K562 (cell line): Measurements from ENCODE around the gene PTPRE. TPM values are rescaled to one million over a fixed set of nuclear protein-coding genes. Genes with fewer than 3 reads are reported as not detected.

Experiments
- ATAC-seq: fragments of 200-7000 bp; cut with Tn5 transposase; 3 replicates; pipeline ENCODE4 v1.9.1; 2020; ENCODE audit warnings: moderate library complexity
- BruUV-seq: library from RNA; stranded (reverse); fragments of 400-500 nt; replicated peaks from 2 replicates; lab custom pipeline; 2021; lab: Mats Ljungman, UMichigan
- CTCF ChIA-PET: fragments of 300-600 bp; formaldehyde crosslinking; extraction: SDS; loops from one replicate; lab custom pipeline; 2021; ENCODE audit warnings: low intra/inter-chr PET ratio; lab: Yijun Ruan, JAX
- POLR2A ChIA-PET: fragments of 300-600, 350-650 bp; sonication (Branson Sonifier 250); formaldehyde crosslinking; extraction: SDS; loops from one replicate; lab custom pipeline; 2021; ENCODE audit warnings: antibody characterized with exemption, inconsistent platforms; lab: Yijun Ruan, JAX
- DNase-seq, 4 experiments: peaks; one replicate each; pipeline versions ENCODE4 v3.0.0 to v3.0.0-alpha.2; 2011 to 2018; ENCODE audit warnings: low spot score in 3 of 4, mixed read lengths in 3 of 4; ENCODE audit errors: extremely low read depth in 1 of 4
- FAIRE-seq: peaks from 2 replicates; lab custom pipeline; 2011; peaks lifted over from hg19 to GRCh38; lab: Jason Lieb, UNC
- H2AFZ ChIP-seq: 2 replicates; pipeline ENCODE4 v1.6.0; 2011; ENCODE audit warnings: low read depth, low read length, control low read depth, inconsistent platforms
- H3K27ac ChIP-seq: fragments of 200-600 bp; 3 replicates; pipeline ENCODE4 v1.8.0; 2011; ENCODE audit warnings: low read depth, mild to moderate bottlenecking, control low read depth, inconsistent platforms, low read length, moderate library complexity, mixed read lengths; ENCODE audit errors: extremely low read depth
- H3K27me3 ChIP-seq, 2 experiments: fragments of 300-600 bp in 1 of 2; 2 replicates in 1 of 2; 3 replicates in 1 of 2; pipeline versions ENCODE4 v1.6.0 to v1.8.0; 2011; ENCODE audit warnings: inconsistent platforms in 2 of 2, low read length in 2 of 2, mild to moderate bottlenecking in 1 of 2, mixed read lengths in 1 of 2, moderate library complexity in 1 of 2; ENCODE audit not compliant: control insufficient read depth in 2 of 2, insufficient read depth in 2 of 2
- H3K36me3 ChIP-seq: fragments of 300-600 bp; 3 replicates; pipeline ENCODE4 v1.8.0; 2011; ENCODE audit warnings: mild to moderate bottlenecking, low read length, inconsistent platforms; ENCODE audit not compliant: control insufficient read depth, insufficient read depth
- H3K4me1 ChIP-seq, 2 experiments: fragments of 200-600 bp in 1 of 2; replicated peaks in 1 of 2; 2 replicates in 1 of 2; 3 replicates in 1 of 2; pipeline versions ENCODE4 v1.5.1 to v1.8.0; 2011; ENCODE audit warnings: inconsistent platforms in 2 of 2, low read length in 2 of 2, mild to moderate bottlenecking in 1 of 2, mixed read lengths in 1 of 2, moderate library complexity in 1 of 2; ENCODE audit not compliant: control insufficient read depth in 2 of 2, insufficient read depth in 2 of 2
- H3K4me2 ChIP-seq: 2 replicates; pipeline ENCODE4 v1.6.1; 2011; ENCODE audit warnings: low read length, control low read depth, inconsistent platforms, mixed read lengths; ENCODE audit not compliant: insufficient read depth
- H3K4me3 ChIP-seq: fragments of 200-600 bp; sonication (generic), shearing (Covaris generic); 2 replicates; pipeline ENCODE4 v1.5.1; 2016; ENCODE audit warnings: control low read depth, inconsistent platforms
- H3K79me2 ChIP-seq: fragments of 200-600 bp; 3 replicates; pipeline ENCODE4 v1.8.0; 2011; ENCODE audit warnings: low read length, inconsistent platforms; ENCODE audit not compliant: control insufficient read depth, insufficient read depth
- H3K9ac ChIP-seq, 2 experiments: 2 replicates each; pipeline versions ENCODE4 v1.6.0 to v1.6.1; 2011; ENCODE audit warnings: low read depth in 2 of 2, low read length in 2 of 2, control low read depth in 1 of 2, inconsistent platforms in 1 of 2, mild to moderate bottlenecking in 1 of 2, mixed read lengths in 1 of 2; ENCODE audit not compliant: insufficient read depth in 1 of 2
- H3K9me1 ChIP-seq: one replicate; pipeline ENCODE4 v1.6.0; 2011; ENCODE audit warnings: inconsistent platforms, mild to moderate bottlenecking, low read length, moderate library complexity; ENCODE audit not compliant: control insufficient read depth, insufficient read depth
- H3K9me3 ChIP-seq: replicated peaks from 2 replicates; pipeline ENCODE4 v1.5.1; 2011; ENCODE audit warnings: low read depth, low read length, inconsistent platforms; ENCODE audit not compliant: control insufficient read depth, insufficient read depth
- H4K20me1 ChIP-seq: replicated peaks from 2 replicates; pipeline ENCODE4 v1.6.1; 2011; ENCODE audit warnings: low read length, inconsistent platforms, mixed read lengths; ENCODE audit not compliant: control insufficient read depth, insufficient read depth
- EGR1 ChIP-seq: fragments of 450-650 bp; conservative IDR thresholded peaks from 2 replicates; pipeline ENCODE4 v1.6.1; 2017; ENCODE audit warnings: mild to moderate bottlenecking
- NR1H2 ChIP-seq: sonication (generic); formaldehyde crosslinking; IDR thresholded peaks from 2 replicates; pipeline ENCODE4 v1.4.0; 2020; ENCODE audit warnings: mild to moderate bottlenecking, missing genetic modification reagents
- RAD51 ChIP-seq: fragments of 450-650 bp; IDR thresholded peaks from 2 replicates; pipeline ENCODE4 v1.7.1; 2016; ENCODE audit warnings: low read depth, mild to moderate bottlenecking, borderline replicate concordance
- SMARCC2 ChIP-seq: fragments of 450-650 bp; IDR thresholded peaks from 2 replicates; pipeline ENCODE4 v1.6.1; 2017; ENCODE audit warnings: antibody characterized with exemption, moderate library complexity, mild to moderate bottlenecking, low read depth
- SREBF1 ChIP-seq: fragments of 150-350 bp; IDR thresholded peaks from 2 replicates; pipeline ENCODE4 v1.6.1; 2014; ENCODE audit warnings: antibody characterized with exemption, low read depth, low read length, borderline replicate concordance
- TEAD1 ChIP-seq, 2 experiments: fragments of 450-650 bp in 1 of 2; sonication (generic) in 1 of 2; formaldehyde crosslinking; IDR thresholded peaks; 2 replicates each; pipeline versions ENCODE4 v1.4.0 to v1.8.0; 2020 to 2022; ENCODE audit warnings: mild to moderate bottlenecking in 2 of 2, missing genetic modification reagents in 1 of 2
- ZNF324 ChIP-seq: fragments of 250-450 bp; sonication (Bioruptor Pico); IDR thresholded peaks from 2 replicates; pipeline ENCODE4 v1.4.0; 2020; ENCODE audit warnings: mild to moderate bottlenecking
- WGBS: fragments of 100-300 bp; shearing (Covaris generic); methylation state at CpG from one replicate; pipeline ENCODE4 v1.1.6; 2016; ENCODE audit warnings: low coverage, mixed read lengths; ENCODE audit not compliant: insufficient coverage; ENCODE audit errors: missing lambda C conversion rate; 5-methylcytosine and 5-hydroxymethylcytosine counted together
- in situ Hi-C: fragments of 300-500 bp; cut with MboI; formaldehyde crosslinking; loops from 4 replicates; pipeline ENCODE4 v1.15.0; 2018; ENCODE audit warnings: inconsistent platforms, mixed read lengths
- intact Hi-C: fragments of 100-400 bp; cut with micrococcal nuclease; formaldehyde crosslinking; loops from 2 replicates; pipeline ENCODE4 v1.14.2; 2022
- polyA plus RNA-seq, 8 experiments: library from polyadenylated mRNA; depleted of rRNA in 4 of 8; stranded (reverse) in 5 of 8; unstranded in 3 of 8; fragments of >200 nt; fragmentation: Nextera tagmentation in 2 of 8; fragmentation: Illumina TruSeq in 1 of 8; extraction: Ambion mirVana in 2 of 8; extraction: Trizol in 1 of 8; gene quantifications; 2 replicates each; pipeline versions ENCODE4 v1.2.1 to v1.2.3, GENCODE V29; 2011 to 2014; ENCODE audit warnings: inconsistent platforms in 1 of 8, missing spikeins in 1 of 8
- total RNA-seq, 7 experiments: library from RNA; depleted of rRNA in 6 of 7; stranded (reverse); fragments of >200 nt in 6 of 7; fragmentation: Illumina TruSeq in 2 of 7; extraction: Trizol in 2 of 7; gene quantifications; 2 replicates each; pipeline versions ENCODE4 v1.2.1 to v1.2.3, GENCODE V29; 2011 to 2021; ENCODE audit warnings: low replicate concordance in 1 of 7
- TF ChIP-seq, protein P1 (sequence below): fragments of 450-650 bp; formaldehyde crosslinking; IDR thresholded peaks from 2 replicates; pipeline ENCODE4 v1.4.0; 2020; ENCODE audit warnings: mild to moderate bottlenecking, mixed read lengths
- TF ChIP-seq, protein P2 (sequence below): sonication (generic); formaldehyde crosslinking; IDR thresholded peaks from 2 replicates; pipeline ENCODE4 v1.9.0; 2022; ENCODE audit warnings: mild to moderate bottlenecking, missing genetic modification reagents
- TF ChIP-seq, protein P3 (sequence below): fragments of 450-650 bp; formaldehyde crosslinking; IDR thresholded peaks from 2 replicates; pipeline ENCODE4 v1.4.0; 2022; ENCODE audit warnings: missing genetic modification characterization

The PTPRE gene
- total and polyA plus RNA-seq, 9 of the 15 experiments (the other 6 are each of a cell fraction or from before 2014, with no cell fraction given) = 0.01 to 0.13 (median 0.04) TPM; not detected in 4

DNA sequence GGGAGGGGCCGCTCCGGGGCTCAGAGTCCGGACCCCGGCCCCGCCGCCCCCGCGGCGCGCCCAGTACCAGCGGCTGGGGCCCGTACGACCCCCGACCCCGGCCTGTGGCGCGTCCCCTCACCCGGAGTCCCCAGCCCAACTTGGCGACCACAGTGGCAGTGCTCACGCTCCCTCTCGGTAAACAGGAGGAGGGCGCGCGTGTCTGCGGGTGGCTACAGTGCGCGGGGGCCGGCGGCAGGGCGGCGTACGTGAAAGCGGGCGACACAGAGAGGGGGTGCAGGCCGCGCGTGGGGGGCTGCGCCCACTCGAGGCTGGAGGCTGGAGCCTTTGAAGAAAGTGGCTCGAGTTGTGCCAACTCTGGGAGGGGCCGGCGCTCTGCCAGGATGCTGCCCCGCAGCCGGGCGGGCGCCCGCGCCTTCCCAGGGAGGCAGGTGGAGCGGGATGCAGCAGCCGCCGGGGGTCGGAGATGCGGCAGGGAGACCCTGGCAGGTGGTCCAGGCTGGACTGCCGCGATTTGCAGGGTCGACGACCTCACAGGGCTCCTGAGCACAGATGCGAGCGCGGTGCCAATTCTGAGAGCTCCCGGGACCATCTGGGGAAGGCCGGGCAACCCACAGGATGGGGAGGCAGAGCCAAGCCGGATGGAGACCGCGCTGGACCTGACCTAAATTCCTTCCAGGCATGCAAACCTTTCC lies 655 bp downstream of the PTPRE start:
- POLR2A ChIA-PET = no interaction called here
- no peak overlapping the region for H3K27ac ChIP-seq

DNA sequence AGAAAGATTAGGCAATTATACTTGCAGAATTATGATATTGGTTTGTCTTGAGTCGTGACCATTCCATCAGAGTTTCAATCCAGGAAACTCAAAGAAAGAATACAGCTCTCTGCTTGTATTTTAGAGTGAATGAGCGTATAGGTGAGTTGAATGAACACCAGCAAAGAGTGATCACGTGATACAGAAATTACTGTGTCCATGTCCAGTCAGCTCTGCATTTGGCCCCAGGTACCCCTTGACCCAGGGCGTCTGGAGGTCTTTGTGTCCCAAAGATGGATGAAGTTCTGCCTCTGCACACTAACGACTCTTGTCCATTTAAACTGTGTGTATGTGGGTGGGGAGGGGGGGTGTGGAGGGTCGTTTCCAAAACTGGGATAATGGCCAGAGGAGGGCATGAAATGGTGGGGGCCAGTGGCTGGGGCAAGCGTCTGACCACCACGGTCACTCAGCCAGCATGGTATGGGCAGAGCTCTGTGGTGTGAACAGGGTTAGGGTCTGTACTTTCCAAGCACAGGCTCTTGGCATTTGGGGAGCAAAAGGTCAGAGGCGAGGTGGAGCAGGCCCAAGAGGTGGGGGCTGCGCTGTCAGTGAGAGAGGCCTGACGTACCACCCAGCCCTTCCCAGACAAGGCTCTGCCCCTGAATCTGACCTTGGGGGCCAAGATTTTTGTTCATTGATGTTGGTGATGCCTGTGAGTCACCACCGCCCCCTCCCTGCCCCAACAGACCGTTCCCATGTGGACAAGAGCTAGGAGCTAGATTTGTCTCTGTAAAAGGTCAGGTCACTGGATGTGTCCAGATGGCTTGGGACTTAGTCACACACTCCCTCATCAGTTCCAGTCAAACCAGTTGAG lies 1.4 kb downstream of the PTPRE start:
- intact Hi-C loops = no loop called here
- Histone ChIP-seq H2AFZ (no peak overlapping the region), H4K20me1 (no peaks in the 10 kb centered on the region), H3K27ac (no peak overlapping the region), H3K9me1 (no peaks in the 10 kb centered on the region), H3K36me3 (no peaks in the 10 kb centered on the region), H3K27me3 (peaks cover 0 to 5% of the 10 kb centered on the region in 2 experiments; a peak in 1 of 5 replicates), H3K4me2 (no peak overlapping the region)
- no TSS peak for BruUV-seq
- in situ Hi-C loops = no loop called here
- DNase-seq = no peak
- WGBS = 4% methylated on average over 10 of the region's 13 CpGs
- TF ChIP-seq, protein P1, sequence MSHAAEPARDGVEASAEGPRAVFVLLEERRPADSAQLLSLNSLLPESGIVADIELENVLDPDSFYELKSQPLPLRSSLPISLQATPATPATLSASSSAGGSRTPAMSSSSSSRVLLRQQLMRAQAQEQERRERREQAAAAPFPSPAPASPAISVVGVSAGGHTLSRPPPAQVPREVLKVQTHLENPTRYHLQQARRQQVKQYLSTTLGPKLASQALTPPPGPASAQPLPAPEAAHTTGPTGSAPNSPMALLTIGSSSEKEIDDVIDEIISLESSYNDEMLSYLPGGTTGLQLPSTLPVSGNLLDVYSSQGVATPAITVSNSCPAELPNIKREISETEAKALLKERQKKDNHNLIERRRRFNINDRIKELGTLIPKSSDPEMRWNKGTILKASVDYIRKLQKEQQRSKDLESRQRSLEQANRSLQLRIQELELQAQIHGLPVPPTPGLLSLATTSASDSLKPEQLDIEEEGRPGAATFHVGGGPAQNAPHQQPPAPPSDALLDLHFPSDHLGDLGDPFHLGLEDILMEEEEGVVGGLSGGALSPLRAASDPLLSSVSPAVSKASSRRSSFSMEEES = peak; percentile 80
- TF ChIP-seq, protein P2, sequence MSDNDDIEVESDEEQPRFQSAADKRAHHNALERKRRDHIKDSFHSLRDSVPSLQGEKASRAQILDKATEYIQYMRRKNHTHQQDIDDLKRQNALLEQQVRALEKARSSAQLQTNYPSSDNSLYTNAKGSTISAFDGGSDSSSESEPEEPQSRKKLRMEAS = no peak
- TF ChIP-seq, protein P3, sequence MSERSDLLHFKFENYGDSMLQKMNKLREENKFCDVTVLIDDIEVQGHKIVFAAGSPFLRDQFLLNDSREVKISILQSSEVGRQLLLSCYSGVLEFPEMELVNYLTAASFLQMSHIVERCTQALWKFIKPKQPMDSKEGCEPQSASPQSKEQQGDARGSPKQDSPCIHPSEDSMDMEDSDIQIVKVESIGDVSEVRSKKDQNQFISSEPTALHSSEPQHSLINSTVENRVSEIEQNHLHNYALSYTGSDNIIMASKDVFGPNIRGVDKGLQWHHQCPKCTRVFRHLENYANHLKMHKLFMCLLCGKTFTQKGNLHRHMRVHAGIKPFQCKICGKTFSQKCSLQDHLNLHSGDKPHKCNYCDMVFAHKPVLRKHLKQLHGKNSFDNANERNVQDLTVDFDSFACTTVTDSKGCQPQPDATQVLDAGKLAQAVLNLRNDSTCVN (CRISPR knock-in tag) = no peak
- TF ChIP-seq RAD51 = peak; percentile 26; the same call in 1 of the 2 replicates
- TF ChIP-seq ZNF324 (CRISPR knock-in tag) = no peak
- no peak for TF ChIP-seq NR1H2 (CRISPR knock-in tag)
- no peak for TF ChIP-seq EGR1
- no peak for TF ChIP-seq SREBF1
- TF ChIP-seq TEAD1 (CRISPR knock-in tag; IDR thresholded peaks at IDR 0.05) = no peak
- TF ChIP-seq, all 486 proteins: peak for 2
- Histone ChIP-seq H3K79me2 (no peaks in the 10 kb centered on the region), H3K9me3 (no peaks in the 10 kb centered on the region), H3K9ac (no peak overlapping the region), H3K4me3 (no peak overlapping the region), H3K4me1 (peaks cover 0 to 5% of the 10 kb centered on the region in 2 experiments; a peak in 1 of 5 replicates)
- ATAC-seq (no peak), FAIRE-seq (no peak)
- ChIA-PET POLR2A (no interaction called here), CTCF (no interaction called here)

More for the DNA sequence above, 655 bp downstream of the PTPRE start:
- 24% methylated on average over 20 of the region's 65 CpGs for WGBS
- FAIRE-seq (no peak), DNase-seq (no peak), ATAC-seq (no peak)
- no TSS peak for BruUV-seq
- H3K9me1 ChIP-seq = no peaks in the 10 kb centered on the region
- H3K79me2 ChIP-seq = no peaks in the 10 kb centered on the region
- no peak overlapping the region for H2AFZ ChIP-seq
- no peaks in the 10 kb centered on the region for H4K20me1 ChIP-seq
- in situ Hi-C loops = no loop called here
- intact Hi-C loops = loop anchor here (1.0 kb wide), 1 partner anchor 103 kb away; no protein-coding TSS in a partner anchor
- H3K4me3 ChIP-seq = no peak overlapping the region
- H3K36me3 ChIP-seq = no peaks in the 10 kb centered on the region
- H3K4me2 ChIP-seq = no peak overlapping the region
- CTCF ChIA-PET = interaction anchor here (1.0 to 1.6 kb wide), 2 partner anchors 103 to 161 kb away, joined by 3 to 11 read pairs; no protein-coding TSS in a partner anchor
- no peak for TF ChIP-seq SMARCC2
- H3K9ac ChIP-seq = no peak overlapping the region
- peaks cover 0 to 5% of the 10 kb centered on the region in 2 experiments; a peak in 1 of 5 replicates for H3K4me1 ChIP-seq
- no peaks in the 10 kb centered on the region; a peak in 1 of 5 replicates for H3K27me3 ChIP-seq
- no peaks in the 10 kb centered on the region for H3K9me3 ChIP-seq
